Thyroid gland (tissue), 4 donors: ENCODE results near the gene APBA3.

Source experiments
- CTCF ChIP-seq, 6 experiments: fragments of 200-600 bp in 3 of 6; fragments of 450-650 bp in 3 of 6; sonication (generic) in 3 of 6; IDR thresholded peaks; one replicate each; pipeline ENCODE4 v1.5.1; 2016 to 2019; ENCODE audit warnings: antibody characterized with exemption in 6 of 6, mild to moderate bottlenecking in 2 of 6, inconsistent platforms in 1 of 6, moderate library complexity in 1 of 6
- POLR2A ChIP-seq, 2 donors: fragments of 450-650 bp; IDR thresholded peaks; one replicate each; pipeline ENCODE4 v1.6.1; 2017; ENCODE audit warnings: antibody characterized with exemption in 2 of 2, mild to moderate bottlenecking in 2 of 2, moderate library complexity in 1 of 2

GRCh38 chr19:3807131-3807480, 45.6 kb upstream of the APBA3 start:
- TF ChIP-seq POLR2A (IDR thresholded peaks at IDR 0.05) (no peak), CTCF (IDR thresholded peaks at IDR 0.05) (no peak)
